ENCODE measurements around the gene CHN1.

Gene CHN1

DNA sequence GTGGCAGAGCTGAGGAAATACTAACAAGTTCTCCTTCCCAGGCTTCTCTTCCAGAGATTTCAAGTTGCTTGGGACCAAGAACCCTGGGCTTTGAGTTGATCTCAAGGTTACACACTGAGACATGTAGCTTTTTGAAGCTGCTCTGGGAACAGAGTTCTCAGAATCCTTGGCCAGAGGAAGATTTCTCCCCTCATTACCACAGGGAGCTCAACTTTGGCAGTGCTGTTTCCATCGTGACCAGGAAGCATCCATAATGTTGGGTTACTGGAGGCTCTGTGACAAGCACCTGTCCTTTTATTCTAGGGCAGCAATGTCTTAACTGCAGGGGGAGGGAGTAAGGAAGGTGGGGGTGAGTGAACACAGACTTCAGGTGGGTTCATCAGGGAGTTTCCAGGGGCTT, 199.4 kb downstream of the CHN1 start:
- no peak overlapping the region for H3K18ac ChIP-seq (ENCODE audit: low read depth in 1 of 2, low read length in 2 of 2)
- H2BK12ac ChIP-seq (ENCODE audit: low read length in 2 of 2), result no peak overlapping the region
- H3K23ac ChIP-seq (ENCODE audit: low read length in 2 of 2), result no peak overlapping the region
- no peak overlapping the region for H3K4me2 ChIP-seq (ENCODE audit: low read length, poor library complexity, severe bottlenecking)
- WGBS, result 71% methylated on average over 1 of the region's 1 CpG
- no peak overlapping the region for H2BK5ac ChIP-seq (ENCODE audit: low read depth, low read length, poor library complexity, severe bottlenecking)
- H4K8ac ChIP-seq (ENCODE audit: low read length), result no peak overlapping the region
- DNase-seq, result no peak
- no peak overlapping the region for H2BK120ac ChIP-seq (ENCODE audit: low read depth, low read length)
- peaks cover 0 to 10% of the 10 kb centered on the region in 2 experiments for H3K36me3 ChIP-seq (ENCODE audit: control insufficient read depth in 1 of 2, insufficient read depth in 2 of 2, low read depth in 1 of 2, low read length in 2 of 2)
- no peak overlapping the region for H2BK15ac ChIP-seq (ENCODE audit: low read depth, poor library complexity, severe bottlenecking)
- no peaks in the 10 kb centered on the region for H3K27me3 ChIP-seq (ENCODE audit: control insufficient read depth in 1 of 2, insufficient read depth in 1 of 2, low read length in 2 of 2)
- no peak overlapping the region for H4K91ac ChIP-seq (ENCODE audit: low read length)
- H2AK5ac ChIP-seq (ENCODE audit: low read length, severe bottlenecking), result no peak overlapping the region
- H3K9ac ChIP-seq (ENCODE audit: low read length), result no peak overlapping the region
- no peak overlapping the region for H3K4ac ChIP-seq (ENCODE audit: low read depth in 1 of 2, low read length in 2 of 2)
- no peak overlapping the region for H2AFZ ChIP-seq (ENCODE audit: low read depth, low read length)
- H3K4me3 ChIP-seq (ENCODE audit: insufficient read depth in 1 of 2, low read depth in 1 of 2, low read length in 2 of 2), result no peak overlapping the region
- no peak overlapping the region for H3K27ac ChIP-seq (ENCODE audit: low read length, poor library complexity, severe bottlenecking)
- H3K9me3 ChIP-seq (ENCODE audit: control insufficient read depth, low read length), result no peaks in the 10 kb centered on the region
- H3K14ac ChIP-seq (ENCODE audit: low read length in 2 of 2), result no peak overlapping the region
- no peaks in the 10 kb centered on the region for H3K79me1 ChIP-seq (replicated peaks; ENCODE audit: low read length, poor library complexity, severe bottlenecking)
- peaks cover 4% of the 10 kb centered on the region for H3K4me1 ChIP-seq (ENCODE audit: control insufficient read depth, insufficient read depth, low read depth, low read length)

DNA sequence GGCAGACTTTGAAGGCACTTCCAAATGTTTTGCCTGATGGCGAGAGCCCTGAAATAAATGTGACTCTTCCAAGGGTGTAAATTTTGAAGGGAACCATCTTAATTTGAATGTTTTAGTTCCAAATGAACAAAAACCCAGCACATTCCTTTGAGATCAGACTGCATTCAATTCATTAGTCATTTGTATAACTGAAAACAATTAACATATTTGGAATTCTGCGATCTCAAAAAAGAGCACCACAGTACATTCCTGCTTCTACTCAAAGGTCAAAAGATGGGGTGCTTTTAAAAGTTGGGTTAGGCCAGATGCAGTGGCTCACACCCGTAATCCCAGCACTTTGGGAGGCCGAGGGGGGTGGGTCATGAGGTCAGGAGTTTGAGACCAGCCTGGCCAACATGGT, 202.7 kb downstream of the CHN1 start:
- H3K23ac ChIP-seq (ENCODE audit: low read length in 2 of 2), result no peak overlapping the region
- H3K18ac ChIP-seq (ENCODE audit: low read depth in 1 of 2, low read length in 2 of 2), result no peak overlapping the region
- no peaks in the 10 kb centered on the region for H3K27me3 ChIP-seq (ENCODE audit: control insufficient read depth in 1 of 2, insufficient read depth in 1 of 2, low read length in 2 of 2)
- H3K4me3 ChIP-seq (ENCODE audit: insufficient read depth in 1 of 2, low read depth in 1 of 2, low read length in 2 of 2), result no peak overlapping the region
- no peaks in the 10 kb centered on the region for H3K79me1 ChIP-seq (replicated peaks; ENCODE audit: low read length, poor library complexity, severe bottlenecking)
- no peak overlapping the region for H2BK5ac ChIP-seq (ENCODE audit: low read depth, low read length, poor library complexity, severe bottlenecking)
- no peak overlapping the region for H4K8ac ChIP-seq (ENCODE audit: low read length)
- no peak overlapping the region for H3K9ac ChIP-seq (ENCODE audit: low read length)
- no peak overlapping the region for H2BK12ac ChIP-seq (ENCODE audit: low read length in 2 of 2)
- no peaks in the 10 kb centered on the region for H3K36me3 ChIP-seq (ENCODE audit: control insufficient read depth in 1 of 2, insufficient read depth in 2 of 2, low read depth in 1 of 2, low read length in 2 of 2)
- H3K14ac ChIP-seq (ENCODE audit: low read length in 2 of 2), result no peak overlapping the region
- H4K91ac ChIP-seq (ENCODE audit: low read length), result no peak overlapping the region
- H3K4me2 ChIP-seq (ENCODE audit: low read length, poor library complexity, severe bottlenecking), result no peak overlapping the region
- no peak overlapping the region for H2BK15ac ChIP-seq (ENCODE audit: low read depth, poor library complexity, severe bottlenecking)
- no peaks in the 10 kb centered on the region for H3K9me3 ChIP-seq (ENCODE audit: control insufficient read depth, low read length)
- no peak overlapping the region for H2BK120ac ChIP-seq (ENCODE audit: low read depth, low read length)
- H3K4ac ChIP-seq (ENCODE audit: low read depth in 1 of 2, low read length in 2 of 2), result no peak overlapping the region
- no peak for DNase-seq
- no peak overlapping the region for H3K27ac ChIP-seq (ENCODE audit: low read length, poor library complexity, severe bottlenecking)
- WGBS, result 61% methylated on average over 4 of the region's 4 CpGs
- no peak overlapping the region for H2AK5ac ChIP-seq (ENCODE audit: low read length, severe bottlenecking)
- H3K4me1 ChIP-seq (ENCODE audit: control insufficient read depth, insufficient read depth, low read depth, low read length), result peaks cover 4% of the 10 kb centered on the region
- no peak overlapping the region for H2AFZ ChIP-seq (ENCODE audit: low read depth, low read length)

DNA sequence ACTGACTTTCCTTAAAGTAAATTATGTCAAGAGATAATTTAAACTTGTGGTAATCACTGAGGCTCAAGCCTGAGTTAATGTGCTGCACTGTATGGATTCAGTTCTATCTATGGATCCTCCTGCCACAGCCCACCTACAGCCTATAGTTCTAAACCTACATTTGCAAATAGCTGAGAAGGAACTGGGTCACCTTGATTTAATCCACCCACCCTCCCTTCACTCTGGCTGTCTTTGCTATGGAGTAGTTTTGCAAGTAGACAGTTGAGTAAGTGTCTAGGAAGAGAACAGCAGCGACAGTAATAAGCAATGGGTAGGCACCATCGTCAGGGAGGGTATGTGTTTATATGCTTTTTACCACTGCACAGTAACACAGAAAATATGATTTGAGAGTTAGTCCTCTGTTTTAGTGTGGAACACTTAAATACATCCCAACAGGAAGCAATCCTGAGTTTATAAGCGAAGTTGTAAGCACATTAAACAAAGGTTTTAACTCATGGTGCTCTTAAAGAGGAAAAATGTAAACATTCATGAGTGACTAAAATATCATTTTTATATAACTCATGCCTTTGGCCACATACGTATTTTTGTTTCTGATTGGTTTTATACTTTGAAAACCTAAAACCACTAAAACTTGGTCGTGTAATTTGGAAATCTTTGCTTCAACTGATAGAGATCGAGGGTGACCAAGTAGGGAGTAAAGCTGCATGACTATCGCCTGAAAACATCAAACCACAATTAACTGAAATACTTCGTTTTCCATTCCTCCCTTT, 204.6 kb downstream of the CHN1 start:
- Histone ChIP-seq H4K8ac (ENCODE audit: low read length) (no peak overlapping the region), H3K27me3 (ENCODE audit: control insufficient read depth in 1 of 2, insufficient read depth in 1 of 2, low read length in 2 of 2) (no peaks in the 10 kb centered on the region), H3K9me3 (ENCODE audit: control insufficient read depth, low read length) (no peaks in the 10 kb centered on the region), H2AK5ac (ENCODE audit: low read length, severe bottlenecking) (no peak overlapping the region), H3K79me1 (replicated peaks; ENCODE audit: low read length, poor library complexity, severe bottlenecking) (no peaks in the 10 kb centered on the region), H2BK12ac (ENCODE audit: low read length in 2 of 2) (peak overlapping the region in 1 of 2 experiments; percentile 3), H3K14ac (ENCODE audit: low read length in 2 of 2) (no peak overlapping the region), H4K91ac (ENCODE audit: low read length) (no peak overlapping the region), H3K4me3 (ENCODE audit: insufficient read depth in 1 of 2, low read depth in 1 of 2, low read length in 2 of 2) (no peak overlapping the region), H3K4ac (ENCODE audit: low read depth in 1 of 2, low read length in 2 of 2) (no peak overlapping the region), H3K27ac (ENCODE audit: low read length, poor library complexity, severe bottlenecking) (no peak overlapping the region), H3K9ac (ENCODE audit: low read length) (no peak overlapping the region), H3K4me2 (ENCODE audit: low read length, poor library complexity, severe bottlenecking) (no peak overlapping the region), H3K18ac (ENCODE audit: low read depth in 1 of 2, low read length in 2 of 2) (no peak overlapping the region), H2AFZ (ENCODE audit: low read depth, low read length) (no peak overlapping the region), H3K36me3 (ENCODE audit: control insufficient read depth in 1 of 2, insufficient read depth in 2 of 2, low read depth in 1 of 2, low read length in 2 of 2) (no peaks in the 10 kb centered on the region), H2BK120ac (ENCODE audit: low read depth, low read length) (no peak overlapping the region), H2BK5ac (ENCODE audit: low read depth, low read length, poor library complexity, severe bottlenecking) (no peak overlapping the region), H3K23ac (ENCODE audit: low read length in 2 of 2) (no peak overlapping the region), H3K4me1 (ENCODE audit: control insufficient read depth, insufficient read depth, low read depth, low read length) (peaks cover 1% of the 10 kb centered on the region), H2BK15ac (ENCODE audit: low read depth, poor library complexity, severe bottlenecking) (no peak overlapping the region)
- WGBS, result 83% methylated on average over 5 of the region's 8 CpGs
- DNase-seq, result no peak

DNA sequence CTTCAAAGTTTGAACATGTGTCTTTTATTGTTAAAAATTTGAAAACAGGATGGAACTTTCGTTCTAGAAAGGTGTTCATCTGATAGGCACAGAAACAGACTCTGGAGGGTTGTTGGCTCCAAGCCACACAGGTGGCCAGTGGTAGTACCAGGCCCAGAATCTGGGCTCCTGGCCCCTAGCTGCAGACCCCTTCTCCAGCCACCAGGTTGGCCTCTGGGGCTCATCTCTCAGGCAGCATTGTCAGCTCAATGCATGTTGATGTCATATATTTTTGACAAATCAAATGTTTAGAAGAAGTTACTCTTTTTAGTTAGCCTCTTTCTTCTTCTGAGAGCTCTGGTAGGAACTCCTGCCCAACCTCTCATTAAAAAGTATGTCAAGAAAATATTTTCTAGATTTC, 206.4 kb downstream of the CHN1 start:
- Histone ChIP-seq H3K9ac (ENCODE audit: low read length) (no peak overlapping the region), H3K4ac (ENCODE audit: low read depth in 1 of 2, low read length in 2 of 2) (no peak overlapping the region), H3K4me2 (ENCODE audit: low read length, poor library complexity, severe bottlenecking) (no peak overlapping the region), H2BK120ac (ENCODE audit: low read depth, low read length) (no peak overlapping the region), H3K14ac (ENCODE audit: low read length in 2 of 2) (no peak overlapping the region), H2AFZ (ENCODE audit: low read depth, low read length) (no peak overlapping the region), H3K4me3 (ENCODE audit: insufficient read depth in 1 of 2, low read depth in 1 of 2, low read length in 2 of 2) (no peak overlapping the region), H3K27ac (ENCODE audit: low read length, poor library complexity, severe bottlenecking) (no peak overlapping the region), H3K4me1 (ENCODE audit: control insufficient read depth, insufficient read depth, low read depth, low read length) (peaks cover 3% of the 10 kb centered on the region), H4K8ac (ENCODE audit: low read length) (no peak overlapping the region), H3K23ac (ENCODE audit: low read length in 2 of 2) (no peak overlapping the region), H2BK12ac (ENCODE audit: low read length in 2 of 2) (no peak overlapping the region), H2AK5ac (ENCODE audit: low read length, severe bottlenecking) (no peak overlapping the region), H2BK5ac (ENCODE audit: low read depth, low read length, poor library complexity, severe bottlenecking) (no peak overlapping the region), H3K27me3 (ENCODE audit: control insufficient read depth in 1 of 2, insufficient read depth in 1 of 2, low read length in 2 of 2) (no peaks in the 10 kb centered on the region), H2BK15ac (ENCODE audit: low read depth, poor library complexity, severe bottlenecking) (no peak overlapping the region), H3K9me3 (ENCODE audit: control insufficient read depth, low read length) (no peaks in the 10 kb centered on the region), H3K18ac (ENCODE audit: low read depth in 1 of 2, low read length in 2 of 2) (no peak overlapping the region), H4K91ac (ENCODE audit: low read length) (no peak overlapping the region), H3K79me1 (replicated peaks; ENCODE audit: low read length, poor library complexity, severe bottlenecking) (no peaks in the 10 kb centered on the region), H3K36me3 (ENCODE audit: control insufficient read depth in 1 of 2, insufficient read depth in 2 of 2, low read depth in 1 of 2, low read length in 2 of 2) (no peaks in the 10 kb centered on the region)
- 96% methylated on average over 1 of the region's 1 CpG for WGBS
- DNase-seq, result no peak
